GM12878 (cell line): ENCODE results near the gene POMT1.

Source experiments
- JUNB ChIP-seq: IDR thresholded peaks from 2 replicates; pipeline ENCODE4 v1.6.1; 2016; ENCODE audit warnings: antibody characterized with exemption, mild to moderate bottlenecking
- NFYA ChIP-seq: IDR thresholded peaks from 2 replicates; pipeline ENCODE4 v1.6.1; 2011; ENCODE audit warnings: low read depth, mild to moderate bottlenecking, low read length, improper control_type of control experiment, borderline replicate concordance

DNA sequence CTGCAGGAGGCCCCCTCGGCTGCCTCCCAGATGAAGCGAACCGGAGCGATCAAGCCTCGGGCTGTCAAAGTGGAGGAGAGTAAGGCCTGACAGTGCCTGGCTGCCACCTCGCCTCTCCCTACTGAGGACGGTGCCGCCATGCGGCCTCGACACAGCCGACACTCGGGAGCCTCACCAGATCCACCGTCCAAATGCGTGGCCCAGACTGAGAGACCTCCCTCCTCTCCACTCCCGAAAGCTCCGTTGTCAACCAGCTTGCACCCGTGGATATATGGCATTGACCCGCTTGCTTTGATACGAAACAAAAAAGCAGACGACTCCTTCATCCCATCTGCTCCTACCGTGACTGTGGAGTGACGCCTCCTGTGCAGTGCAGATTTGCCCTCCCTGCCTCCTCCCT lies 6.9 kb upstream of the POMT1 start:
- TF ChIP-seq JUNB = no peak
- TF ChIP-seq NFYA = no peak
